ENCODE results near the gene IFNLR1.

Gene IFNLR1

DNA sequence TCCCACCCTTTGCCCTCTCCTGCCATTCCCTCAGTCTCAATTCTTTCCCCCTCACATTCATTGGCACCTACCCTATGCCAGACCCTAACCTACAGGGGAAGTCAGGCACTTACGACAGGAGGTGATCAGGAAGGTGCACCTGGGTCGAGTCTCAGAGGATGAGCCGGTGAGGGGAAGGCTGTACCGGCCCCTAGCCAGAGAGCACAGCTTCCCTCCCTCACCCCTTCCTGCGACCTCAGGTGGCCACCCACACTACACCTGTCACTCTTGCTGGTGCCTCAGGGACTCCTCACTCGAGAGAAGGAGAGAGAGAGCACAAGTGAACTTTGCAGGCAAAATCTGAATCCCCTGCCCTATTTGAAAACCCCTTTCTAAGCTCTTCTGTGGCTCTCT lies 73.5 kb downstream of the IFNLR1 start:
- H3K4me3 ChIP-seq (ENCODE audit: insufficient read depth, low read length, poor library complexity, severe bottlenecking) = no peak overlapping the region
- H3K79me2 ChIP-seq (ENCODE audit: insufficient read depth, low read length) = no peaks in the 10 kb centered on the region
- no peaks in the 10 kb centered on the region for H3K9me3 ChIP-seq (ENCODE audit: insufficient read depth, low read length)
- no peaks in the 10 kb centered on the region for H3K36me3 ChIP-seq (ENCODE audit: low read length)
- no peak overlapping the region for H3K4me2 ChIP-seq (ENCODE audit: low read depth, low read length, poor library complexity, severe bottlenecking)
- H3K27me3 ChIP-seq (ENCODE audit: low read length) = no peaks in the 10 kb centered on the region
- H3K27ac ChIP-seq (ENCODE audit: low read depth, low read length) = no peak overlapping the region
- H3F3A ChIP-seq (ENCODE audit: insufficient read depth) = no peaks in the 10 kb centered on the region
- TF ChIP-seq, protein P1, sequence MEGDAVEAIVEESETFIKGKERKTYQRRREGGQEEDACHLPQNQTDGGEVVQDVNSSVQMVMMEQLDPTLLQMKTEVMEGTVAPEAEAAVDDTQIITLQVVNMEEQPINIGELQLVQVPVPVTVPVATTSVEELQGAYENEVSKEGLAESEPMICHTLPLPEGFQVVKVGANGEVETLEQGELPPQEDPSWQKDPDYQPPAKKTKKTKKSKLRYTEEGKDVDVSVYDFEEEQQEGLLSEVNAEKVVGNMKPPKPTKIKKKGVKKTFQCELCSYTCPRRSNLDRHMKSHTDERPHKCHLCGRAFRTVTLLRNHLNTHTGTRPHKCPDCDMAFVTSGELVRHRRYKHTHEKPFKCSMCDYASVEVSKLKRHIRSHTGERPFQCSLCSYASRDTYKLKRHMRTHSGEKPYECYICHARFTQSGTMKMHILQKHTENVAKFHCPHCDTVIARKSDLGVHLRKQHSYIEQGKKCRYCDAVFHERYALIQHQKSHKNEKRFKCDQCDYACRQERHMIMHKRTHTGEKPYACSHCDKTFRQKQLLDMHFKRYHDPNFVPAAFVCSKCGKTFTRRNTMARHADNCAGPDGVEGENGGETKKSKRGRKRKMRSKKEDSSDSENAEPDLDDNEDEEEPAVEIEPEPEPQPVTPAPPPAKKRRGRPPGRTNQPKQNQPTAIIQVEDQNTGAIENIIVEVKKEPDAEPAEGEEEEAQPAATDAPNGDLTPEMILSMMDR (IDR thresholded peaks at IDR 0.05; ENCODE audit: insufficient read depth, low read length, poor library complexity, severe bottlenecking) = no peak
- TF ChIP-seq EZH2phosphoT487 (conservative IDR thresholded peaks at IDR 0.05; ENCODE audit: low read length) = no peak
- no peak overlapping the region for H2AFZ ChIP-seq (ENCODE audit: low read depth, low read length, severe bottlenecking)
- no peaks in the 10 kb centered on the region for H4K20me1 ChIP-seq (ENCODE audit: low read depth, low read length)
- H3K9ac ChIP-seq (ENCODE audit: low read length) = no peak overlapping the region
- no peaks in the 10 kb centered on the region for H3K9me2 ChIP-seq (replicated peaks; ENCODE audit: insufficient read depth, low read length)

DNA sequence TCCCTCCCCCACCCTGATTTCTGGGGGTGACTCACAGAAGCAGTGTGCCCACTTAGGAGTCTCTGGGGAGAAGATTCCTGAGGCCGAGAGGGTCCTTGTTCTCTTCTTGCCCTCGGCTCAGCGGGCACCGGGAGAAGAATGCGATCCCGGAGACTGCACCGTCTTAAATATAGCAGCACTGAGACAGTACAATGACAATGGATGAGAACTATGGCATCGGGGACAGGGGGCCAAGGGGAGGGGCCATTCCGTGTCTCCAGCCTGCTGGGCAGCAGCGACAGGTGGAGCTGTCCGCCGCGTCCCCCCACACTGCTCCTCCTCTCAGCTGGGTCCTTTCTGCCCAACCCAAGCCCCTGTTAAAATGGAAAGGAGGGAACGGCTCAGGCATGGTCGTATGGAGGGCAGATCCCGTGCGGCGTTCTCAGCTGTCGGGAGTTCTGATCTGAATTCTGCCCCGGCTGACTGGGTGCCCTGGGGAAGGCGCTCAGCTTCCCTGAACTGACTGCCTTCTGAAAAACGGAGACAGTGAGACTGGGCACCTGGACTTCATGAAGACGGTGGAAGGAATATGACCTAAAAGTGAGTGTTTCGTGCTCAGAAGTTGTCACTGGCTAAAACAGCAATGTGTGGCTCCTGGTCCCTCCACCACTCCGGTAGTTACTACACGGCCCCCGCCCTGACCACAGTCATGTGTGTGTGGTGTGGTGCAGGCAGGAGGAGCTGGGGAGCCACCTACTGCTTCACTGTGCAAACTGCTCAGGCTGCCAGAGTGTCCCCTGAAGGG lies 74.9 kb downstream of the IFNLR1 start, which contains the start of gene MYOM3:
TSS of gene MYOM3 (minus strand) at position 140 of the 784 bp plus-strand sequence. CDS start 3,499 bp downstream, outside the sequence.
- Histone ChIP-seq H3F3A (ENCODE audit: insufficient read depth) (no peaks in the 10 kb centered on the region), H3K9me2 (replicated peaks; ENCODE audit: insufficient read depth, low read length) (no peaks in the 10 kb centered on the region), H3K9ac (ENCODE audit: low read length) (no peak within 1 kb of the TSS), H3K4me2 (ENCODE audit: low read depth, low read length, poor library complexity, severe bottlenecking) (no peak within 1 kb of the TSS), H2AFZ (ENCODE audit: low read depth, low read length, severe bottlenecking) (no peak within 1 kb of the TSS), H3K9me3 (ENCODE audit: insufficient read depth, low read length) (no peaks in the 10 kb centered on the region), H3K27ac (ENCODE audit: low read depth, low read length) (no peak within 1 kb of the TSS), H3K36me3 (ENCODE audit: low read length) (no peaks in the 10 kb centered on the region), H3K79me2 (ENCODE audit: insufficient read depth, low read length) (no peaks in the 10 kb centered on the region), H3K27me3 (ENCODE audit: low read length) (no peaks in the 10 kb centered on the region), H4K20me1 (ENCODE audit: low read depth, low read length) (no peaks in the 10 kb centered on the region), H3K4me3 (ENCODE audit: insufficient read depth, low read length, poor library complexity, severe bottlenecking) (no peak within 1 kb of the TSS)
- TF ChIP-seq, protein P1 (IDR thresholded peaks at IDR 0.05; ENCODE audit: insufficient read depth, low read length, poor library complexity, severe bottlenecking) = peak; percentile 33
- TF ChIP-seq EZH2phosphoT487 (conservative IDR thresholded peaks at IDR 0.05; ENCODE audit: low read length) = no peak

DNA sequence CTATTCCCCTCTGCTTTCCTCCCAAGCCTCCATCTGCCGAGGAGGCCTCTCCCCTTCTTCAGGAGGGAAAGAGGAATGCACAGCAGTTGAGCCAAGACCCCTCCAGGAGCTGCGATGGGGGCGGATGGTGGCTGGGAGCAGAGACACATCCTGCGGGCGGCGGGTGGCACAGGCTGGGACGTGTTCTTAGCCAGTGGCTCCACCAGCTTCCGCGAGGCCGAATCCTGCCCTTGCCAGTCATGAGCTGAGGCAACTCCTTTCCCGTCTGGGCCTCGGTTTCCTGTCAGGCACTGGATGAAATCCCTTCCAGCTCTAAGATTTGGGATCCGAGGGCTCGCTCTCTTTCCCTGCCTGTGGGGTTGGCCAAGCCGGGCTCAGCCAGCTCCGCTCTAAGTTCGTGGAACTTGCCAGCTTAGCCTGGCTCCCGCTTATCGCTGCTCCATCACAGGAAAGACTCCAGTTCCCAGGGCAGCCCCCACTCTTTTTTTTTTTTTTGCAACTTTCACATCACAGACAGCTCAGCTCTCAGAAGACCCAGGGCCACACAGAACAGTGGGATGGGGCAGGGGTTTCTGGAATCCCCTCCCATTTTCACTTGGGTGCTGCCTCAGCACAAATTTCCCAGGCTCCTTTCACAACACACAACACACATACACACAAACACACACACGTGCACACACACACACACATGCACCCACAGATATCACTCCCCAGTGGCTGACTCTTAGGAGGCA lies 75.7 kb downstream of the IFNLR1 start:
- TF ChIP-seq, protein P1 (IDR thresholded peaks at IDR 0.05; ENCODE audit: insufficient read depth, low read length, poor library complexity, severe bottlenecking) = no peak
- no peak for TF ChIP-seq EZH2phosphoT487 (conservative IDR thresholded peaks at IDR 0.05; ENCODE audit: low read length)
- Histone ChIP-seq H4K20me1 (ENCODE audit: low read depth, low read length) (no peaks in the 10 kb centered on the region), H3K4me3 (ENCODE audit: insufficient read depth, low read length, poor library complexity, severe bottlenecking) (no peak overlapping the region), H3K9me3 (ENCODE audit: insufficient read depth, low read length) (no peaks in the 10 kb centered on the region), H3K79me2 (ENCODE audit: insufficient read depth, low read length) (no peaks in the 10 kb centered on the region), H3K9me2 (replicated peaks; ENCODE audit: insufficient read depth, low read length) (no peaks in the 10 kb centered on the region), H3K4me2 (ENCODE audit: low read depth, low read length, poor library complexity, severe bottlenecking) (no peak overlapping the region), H3K27me3 (ENCODE audit: low read length) (no peaks in the 10 kb centered on the region), H2AFZ (ENCODE audit: low read depth, low read length, severe bottlenecking) (no peak overlapping the region), H3K36me3 (ENCODE audit: low read length) (no peaks in the 10 kb centered on the region), H3K9ac (ENCODE audit: low read length) (no peak overlapping the region), H3F3A (ENCODE audit: insufficient read depth) (no peaks in the 10 kb centered on the region), H3K27ac (ENCODE audit: low read depth, low read length) (no peak overlapping the region)

All from SU-DHL-6 (cell line).